ENCODE measurements around the gene TNS1. TPM values are rescaled to one million over a fixed set of nuclear protein-coding genes. Genes with fewer than 3 reads are reported as not detected.

The TNS1 gene
- total RNA-seq, 2 donors from 2014 or later, result 0.29 to 2.1 TPM

DNA sequence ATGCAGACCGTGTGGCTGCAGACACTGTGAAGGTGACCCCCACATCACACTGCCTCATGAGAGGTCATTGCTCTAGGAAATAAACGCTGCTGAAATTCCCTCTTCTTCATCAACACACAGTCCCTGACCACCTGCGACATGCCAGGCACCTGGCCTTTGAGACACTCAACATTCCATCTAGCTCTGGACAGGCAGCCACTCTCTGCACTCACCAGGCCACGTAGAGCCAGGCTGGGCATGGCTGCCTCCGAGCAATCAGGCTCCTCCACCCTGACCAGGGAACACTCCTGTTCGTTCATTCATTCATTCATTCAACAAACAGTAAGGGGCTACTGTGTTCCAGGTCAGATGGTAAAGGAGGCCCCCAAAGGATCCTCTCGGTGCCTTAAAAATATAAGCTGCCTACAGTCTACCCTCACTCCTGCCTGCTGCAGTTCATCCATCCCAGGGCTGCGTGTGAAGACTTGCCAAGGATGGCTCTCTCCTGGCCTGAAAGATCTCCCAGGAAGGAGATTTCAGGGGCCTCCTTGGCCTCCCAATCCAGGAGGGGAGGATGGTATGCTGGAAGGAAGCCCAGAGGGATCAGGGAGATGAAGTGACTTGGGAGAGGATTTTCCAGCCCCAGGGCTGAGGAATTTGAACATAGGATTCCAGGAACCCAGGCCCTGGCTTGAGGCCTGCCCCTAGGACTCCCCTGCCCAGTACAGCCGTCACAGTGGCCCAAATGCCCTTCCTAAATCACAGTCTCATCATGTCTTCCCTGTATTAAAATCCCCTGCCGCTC is 66.7 kb downstream of the TNS1 start:
- Mint-ChIP-seq H3K9me3 (no peaks in the 10 kb centered on the region), H3K27me3 (peaks cover 26 to 30% of the 10 kb centered on the region in 2 donors), H3K27ac (no peak overlapping the region), H3K4me1 (ENCODE audit: low read depth in 2 of 2) (no peaks in the 10 kb centered on the region), H3K4me3 (no peak overlapping the region), H3K36me3 (no peaks in the 10 kb centered on the region)
- no peak for DNase-seq (ENCODE audit: low spot score)
- no peak for ATAC-seq

DNA sequence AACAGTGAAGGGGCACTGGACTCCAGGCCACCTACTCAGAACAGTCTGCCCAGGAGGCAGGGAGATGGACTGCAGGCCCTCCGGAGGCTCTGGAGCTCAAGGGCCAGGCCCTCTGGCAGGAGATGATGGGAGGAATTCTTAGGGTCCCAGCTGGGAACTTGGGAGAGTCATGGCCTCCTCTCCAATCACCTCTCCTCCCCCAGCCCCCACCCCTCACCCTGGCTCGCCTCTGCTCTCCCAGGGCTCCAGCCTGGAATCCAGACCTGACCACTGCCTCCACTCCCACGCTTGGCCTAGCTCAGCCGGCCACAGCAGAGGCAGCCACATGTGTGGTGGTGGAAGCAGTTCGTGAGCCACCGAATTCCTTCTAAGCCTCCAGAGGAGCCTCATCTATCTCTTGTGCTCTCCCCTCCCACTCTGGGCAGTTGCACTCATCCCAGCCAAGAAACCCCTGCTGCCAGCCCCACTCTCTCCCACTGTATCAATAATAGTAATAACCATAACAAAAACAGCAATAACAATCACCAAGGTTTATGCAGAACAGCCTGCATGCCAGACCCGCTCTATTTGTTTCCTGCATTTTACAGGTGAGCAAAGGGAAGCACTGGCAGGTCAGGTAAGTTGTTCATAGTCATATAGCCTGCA is 67.4 kb downstream of the TNS1 start:
- H3K9me3 Mint-ChIP-seq, result no peaks in the 10 kb centered on the region
- H3K27ac Mint-ChIP-seq, result no peak overlapping the region
- ATAC-seq (no peak), DNase-seq (ENCODE audit: low spot score) (no peak)
- no peaks in the 10 kb centered on the region for H3K36me3 Mint-ChIP-seq
- H3K27me3 Mint-ChIP-seq, result peaks cover 31 to 35% of the 10 kb centered on the region in 2 donors
- H3K4me1 Mint-ChIP-seq (ENCODE audit: low read depth in 2 of 2), result peaks cover 6 to 7% of the 10 kb centered on the region in 2 donors
- H3K4me3 Mint-ChIP-seq, result no peak overlapping the region

DNA sequence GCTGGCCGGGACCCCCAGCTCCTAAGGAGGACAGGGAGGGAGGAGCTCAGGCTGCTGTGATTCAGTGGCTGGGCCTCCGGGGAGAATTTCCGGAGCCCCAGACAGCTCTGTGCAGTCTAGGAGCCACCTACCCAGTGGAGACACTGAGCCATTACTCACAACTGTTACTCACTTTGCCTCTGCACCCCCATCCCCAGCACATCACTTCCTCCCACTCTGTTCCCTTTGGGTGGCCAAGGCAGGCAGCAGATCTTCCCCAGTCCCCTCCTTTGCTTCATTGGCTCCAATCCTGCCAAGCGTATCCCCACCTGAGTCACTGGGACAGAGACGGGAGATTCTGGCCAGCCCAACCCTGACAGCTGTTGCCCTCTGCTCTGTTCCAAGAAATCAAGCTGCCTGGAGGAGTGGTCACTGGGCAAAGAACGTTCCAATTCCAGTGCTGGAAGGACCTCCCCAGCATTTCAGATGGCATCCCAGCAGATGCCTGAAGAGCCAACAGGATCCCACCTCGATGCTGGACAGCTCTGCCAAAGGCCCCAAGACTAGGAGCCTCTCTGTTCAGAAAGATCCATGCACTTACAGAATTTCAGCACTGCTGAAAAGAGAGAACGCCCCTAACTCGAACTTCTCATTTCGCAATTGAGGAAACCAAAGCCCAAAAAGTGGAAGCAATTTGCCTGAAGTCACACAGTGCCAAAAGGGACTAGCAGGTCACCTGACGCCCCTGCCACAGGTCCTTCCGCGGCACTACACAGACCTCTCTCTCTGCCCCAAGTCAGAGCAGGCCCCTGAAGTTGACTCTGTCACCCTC is 68.3 kb downstream of the TNS1 start:
- H3K27me3 Mint-ChIP-seq, result peaks cover 38 to 42% of the 10 kb centered on the region in 2 donors
- no peaks in the 10 kb centered on the region for H3K36me3 Mint-ChIP-seq
- peaks cover 9 to 11% of the 10 kb centered on the region in 2 donors for H3K4me1 Mint-ChIP-seq (ENCODE audit: low read depth in 2 of 2)
- DNase-seq (ENCODE audit: low spot score) (no peak), ATAC-seq (no peak)
- no peak overlapping the region for H3K4me3 Mint-ChIP-seq
- no peak overlapping the region for H3K27ac Mint-ChIP-seq
- H3K9me3 Mint-ChIP-seq, result no peaks in the 10 kb centered on the region

DNA sequence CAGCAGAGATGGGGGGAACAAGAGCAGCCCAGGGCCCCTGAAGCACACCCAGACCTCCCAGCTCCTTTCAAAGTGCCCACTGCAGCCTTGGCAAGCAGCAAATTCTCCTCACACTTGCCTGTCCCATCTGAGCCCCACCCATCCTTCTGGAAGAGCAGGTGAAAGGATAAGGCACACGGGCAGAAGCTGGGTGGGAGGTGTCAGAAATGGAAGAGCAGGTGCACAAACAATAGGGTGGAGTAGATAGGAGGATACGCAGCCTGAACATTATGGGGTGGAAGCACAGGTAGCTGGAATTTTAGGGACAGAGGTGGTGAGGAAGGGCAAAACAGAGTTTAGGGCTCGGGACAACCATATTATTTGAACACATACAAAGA is 69.2 kb downstream of the TNS1 start:
- Mint-ChIP-seq H3K9me3 (no peaks in the 10 kb centered on the region), H3K27ac (no peak overlapping the region), H3K36me3 (no peaks in the 10 kb centered on the region), H3K4me3 (no peak overlapping the region), H3K4me1 (ENCODE audit: low read depth in 2 of 2) (peaks cover 9 to 11% of the 10 kb centered on the region in 2 donors), H3K27me3 (peaks cover 38 to 42% of the 10 kb centered on the region in 2 donors)
- ATAC-seq, result no peak
- no peak for DNase-seq (ENCODE audit: low spot score)

DNA sequence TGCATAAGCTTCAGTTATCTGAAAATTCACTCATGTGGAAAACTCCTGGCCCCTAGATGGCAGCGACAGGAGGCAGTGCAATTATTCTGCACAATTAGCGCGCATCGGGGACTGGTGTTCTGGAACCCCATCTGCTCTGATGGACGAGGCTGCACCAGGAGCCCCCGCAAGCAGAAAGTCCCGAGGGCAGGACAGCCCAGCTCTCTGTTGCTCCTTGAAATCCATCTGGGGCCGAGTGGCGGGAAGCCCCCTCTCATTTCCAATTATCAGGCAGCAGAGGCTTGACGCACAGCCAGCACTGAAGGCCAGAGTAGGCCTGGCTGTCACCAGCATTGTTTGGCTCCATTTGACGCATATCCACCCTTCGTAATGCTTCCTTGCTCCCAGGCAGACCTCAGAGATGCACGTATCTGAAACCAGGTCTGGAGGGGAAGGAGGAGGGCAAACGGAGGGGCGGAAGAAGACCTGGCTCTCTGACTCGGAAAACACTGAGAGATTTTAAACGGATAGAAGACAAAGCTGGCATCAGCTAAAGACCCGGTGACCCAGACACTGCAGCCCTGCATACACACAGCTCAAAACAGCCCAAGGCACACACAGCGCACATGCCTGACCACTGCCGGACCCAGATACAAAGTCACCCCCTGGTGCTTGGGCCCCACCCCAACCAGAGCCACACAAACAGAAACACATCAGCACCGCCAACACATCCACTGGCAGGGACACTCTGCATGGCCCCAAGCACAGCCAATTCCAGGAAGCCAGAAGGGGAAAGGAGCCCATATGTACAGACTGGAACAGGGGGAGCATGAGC is 69.8 kb downstream of the TNS1 start:
- Mint-ChIP-seq H3K36me3 (no peaks in the 10 kb centered on the region), H3K4me1 (ENCODE audit: low read depth in 2 of 2) (peaks cover 9 to 11% of the 10 kb centered on the region in 2 donors), H3K9me3 (no peaks in the 10 kb centered on the region), H3K27me3 (peaks cover 38 to 42% of the 10 kb centered on the region in 2 donors), H3K4me3 (no peak overlapping the region), H3K27ac (no peak overlapping the region)
- DNase-seq (ENCODE audit: low spot score), result no peak
- no peak for ATAC-seq

DNA sequence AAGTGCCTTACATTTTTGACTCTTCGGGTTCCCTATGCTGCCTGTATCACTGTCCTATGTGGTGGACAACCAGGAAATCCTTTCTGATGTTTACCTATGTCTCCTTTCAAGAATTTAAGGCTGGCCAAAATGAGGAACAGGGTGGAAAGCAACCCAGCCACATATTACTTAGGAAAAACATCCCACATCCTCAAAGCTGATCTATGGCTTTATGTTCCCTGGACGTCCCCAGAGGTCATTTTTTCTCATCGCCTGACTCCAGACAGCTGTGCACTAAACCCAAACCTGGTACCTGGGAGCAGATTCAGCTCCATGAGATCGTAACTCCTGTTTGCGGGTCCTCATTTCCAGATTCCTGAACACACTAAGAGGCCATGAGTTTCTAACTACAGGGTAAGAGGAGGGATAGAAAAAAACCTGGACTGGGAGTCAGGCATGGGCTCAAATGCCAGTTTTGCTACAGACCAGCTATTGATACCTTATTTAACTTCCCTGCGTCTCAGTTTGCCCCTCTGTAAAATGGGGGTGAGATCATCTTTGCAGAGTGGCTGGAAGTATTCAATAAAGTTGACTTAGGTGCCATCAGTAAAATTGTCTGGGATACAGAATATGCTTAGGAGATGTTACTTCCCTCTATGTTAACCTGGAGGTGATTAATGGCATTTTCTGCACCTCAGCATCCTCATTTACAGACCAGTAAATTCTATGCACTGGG is 70.8 kb downstream of the TNS1 start:
- Mint-ChIP-seq H3K36me3 (no peaks in the 10 kb centered on the region), H3K27ac (no peak overlapping the region)

DNA sequence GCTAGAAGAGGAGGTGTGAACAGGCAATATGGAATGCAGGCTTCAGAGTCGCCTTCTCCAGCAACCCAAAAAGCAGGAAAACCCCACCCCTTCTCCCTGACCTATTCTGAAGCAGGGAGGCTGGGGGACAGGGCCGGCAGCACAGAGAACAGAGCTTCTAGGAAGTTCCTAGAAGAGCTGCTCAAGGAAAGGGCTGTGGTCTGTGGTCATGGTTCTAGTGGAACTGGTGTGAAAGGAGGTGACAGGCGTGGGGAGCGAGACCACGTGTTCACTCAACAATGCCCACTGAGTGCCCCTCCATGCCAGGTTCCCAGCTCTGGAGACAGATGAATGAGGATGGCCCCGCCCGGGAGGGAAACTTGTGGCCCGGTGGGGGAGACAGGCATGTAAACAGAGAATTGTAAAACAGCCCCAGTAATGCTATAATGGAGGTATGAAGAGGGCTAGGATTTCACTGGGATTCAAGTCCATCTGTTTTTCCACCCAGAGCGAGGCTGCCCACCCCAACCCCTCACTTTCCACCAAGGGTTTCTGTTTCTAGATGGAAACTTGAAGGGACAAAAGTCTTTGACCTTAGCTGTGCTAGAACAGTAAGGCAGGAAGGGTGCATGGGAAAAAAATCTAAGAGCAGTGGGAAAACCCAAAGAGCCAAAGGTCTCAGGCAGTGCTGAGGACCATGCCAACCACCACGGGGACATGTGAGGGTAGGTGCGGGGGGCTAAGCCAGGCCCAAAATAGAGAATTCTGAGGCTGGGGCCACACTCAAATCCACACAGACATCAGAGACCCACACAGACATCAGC is 71.8 kb downstream of the TNS1 start:
- Mint-ChIP-seq H3K27ac (no peak overlapping the region), H3K9me3 (no peaks in the 10 kb centered on the region), H3K36me3 (no peaks in the 10 kb centered on the region), H3K4me3 (peak overlapping the region; percentile 28), H3K4me1 (ENCODE audit: low read depth in 2 of 2) (peaks cover 9 to 11% of the 10 kb centered on the region in 2 donors), H3K27me3 (peaks cover 40 to 49% of the 10 kb centered on the region in 2 donors)
- peak in 1 of 2 donors; percentile 29 for ATAC-seq
- DNase-seq (ENCODE audit: low spot score), result no peak

More for the DNA sequence above, 70.8 kb downstream of the TNS1 start:
- H3K27me3 Mint-ChIP-seq, result peaks cover 40 to 46% of the 10 kb centered on the region in 2 donors
- no peaks in the 10 kb centered on the region for H3K9me3 Mint-ChIP-seq
- ATAC-seq (no peak), DNase-seq (ENCODE audit: low spot score) (no peak)
- no peak overlapping the region for H3K4me3 Mint-ChIP-seq
- peaks cover 9 to 11% of the 10 kb centered on the region in 2 donors for H3K4me1 Mint-ChIP-seq (ENCODE audit: low read depth in 2 of 2)

DNA sequence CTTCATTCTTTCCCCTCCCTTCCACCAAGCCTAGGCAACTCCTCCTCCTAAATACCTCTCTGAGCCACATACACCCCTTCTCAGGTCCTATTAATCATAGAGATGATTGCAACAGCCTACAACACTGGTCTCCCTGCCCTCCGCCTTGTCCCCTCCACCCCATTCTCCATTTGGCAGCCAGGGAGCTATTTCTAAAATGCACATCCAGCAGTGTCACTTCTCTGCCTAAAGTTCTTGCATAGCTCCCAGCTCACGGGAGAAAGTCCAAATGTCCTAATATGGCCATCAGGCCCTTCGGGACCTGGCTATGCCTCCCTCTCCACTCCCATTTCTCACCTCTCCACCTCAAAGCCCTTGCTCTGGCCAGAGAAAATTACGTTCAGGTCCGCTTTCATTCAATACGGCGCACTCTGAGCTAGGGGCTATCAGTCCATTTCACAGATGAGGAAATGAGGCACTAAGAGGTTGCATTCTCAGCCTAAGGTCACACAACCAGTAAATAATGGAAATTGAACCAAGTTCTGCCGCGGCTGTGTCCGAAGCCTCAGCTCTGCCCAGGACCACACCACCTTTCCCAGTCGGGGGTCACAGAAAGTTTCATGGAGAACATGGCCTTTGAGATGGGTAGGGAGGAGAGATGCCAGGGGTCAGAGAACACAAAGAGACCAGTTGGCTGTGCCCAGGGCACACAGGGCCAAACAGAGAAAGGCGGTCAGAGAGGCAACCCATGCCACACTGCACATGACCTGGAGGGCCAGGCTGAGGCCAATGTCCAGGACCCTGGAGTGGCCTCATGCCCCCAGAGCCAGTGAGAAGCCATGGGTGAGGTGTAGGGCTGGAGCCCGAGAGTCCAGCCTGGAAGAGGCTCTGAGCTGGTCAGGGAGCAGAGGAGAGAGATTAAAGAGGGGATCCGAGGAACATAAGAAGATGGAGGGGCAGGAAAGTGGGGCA is 72.8 kb downstream of the TNS1 start:
- Mint-ChIP-seq H3K27ac (no peak overlapping the region), H3K9me3 (no peaks in the 10 kb centered on the region), H3K4me1 (ENCODE audit: low read depth in 2 of 2) (peaks cover 9 to 11% of the 10 kb centered on the region in 2 donors), H3K27me3 (peaks cover 35 to 49% of the 10 kb centered on the region in 2 donors), H3K4me3 (peak overlapping the region; percentile 28), H3K36me3 (no peaks in the 10 kb centered on the region)
- no peak for DNase-seq (ENCODE audit: low spot score)
- ATAC-seq, result no peak

DNA sequence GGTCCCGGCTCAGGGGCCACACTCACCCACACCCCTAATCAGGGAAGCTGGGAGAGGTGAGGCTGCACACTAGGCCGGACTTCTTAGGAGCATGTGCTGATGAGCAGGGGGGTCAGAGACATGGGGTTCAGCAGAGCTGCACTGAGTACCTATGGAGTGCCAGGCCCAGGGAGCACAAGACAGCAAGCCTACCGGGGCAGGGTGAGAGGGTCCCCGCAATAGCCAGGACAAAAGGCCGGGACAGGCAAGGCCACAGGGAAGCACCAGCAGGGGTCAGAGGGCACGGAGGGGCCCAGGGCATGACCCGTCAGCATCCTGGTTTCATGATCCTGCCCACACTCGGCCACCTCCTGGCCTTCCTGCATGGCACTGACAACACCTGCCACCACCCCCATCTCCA is 73.5 kb downstream of the TNS1 start:
- no peak for DNase-seq (ENCODE audit: low spot score)

DNA sequence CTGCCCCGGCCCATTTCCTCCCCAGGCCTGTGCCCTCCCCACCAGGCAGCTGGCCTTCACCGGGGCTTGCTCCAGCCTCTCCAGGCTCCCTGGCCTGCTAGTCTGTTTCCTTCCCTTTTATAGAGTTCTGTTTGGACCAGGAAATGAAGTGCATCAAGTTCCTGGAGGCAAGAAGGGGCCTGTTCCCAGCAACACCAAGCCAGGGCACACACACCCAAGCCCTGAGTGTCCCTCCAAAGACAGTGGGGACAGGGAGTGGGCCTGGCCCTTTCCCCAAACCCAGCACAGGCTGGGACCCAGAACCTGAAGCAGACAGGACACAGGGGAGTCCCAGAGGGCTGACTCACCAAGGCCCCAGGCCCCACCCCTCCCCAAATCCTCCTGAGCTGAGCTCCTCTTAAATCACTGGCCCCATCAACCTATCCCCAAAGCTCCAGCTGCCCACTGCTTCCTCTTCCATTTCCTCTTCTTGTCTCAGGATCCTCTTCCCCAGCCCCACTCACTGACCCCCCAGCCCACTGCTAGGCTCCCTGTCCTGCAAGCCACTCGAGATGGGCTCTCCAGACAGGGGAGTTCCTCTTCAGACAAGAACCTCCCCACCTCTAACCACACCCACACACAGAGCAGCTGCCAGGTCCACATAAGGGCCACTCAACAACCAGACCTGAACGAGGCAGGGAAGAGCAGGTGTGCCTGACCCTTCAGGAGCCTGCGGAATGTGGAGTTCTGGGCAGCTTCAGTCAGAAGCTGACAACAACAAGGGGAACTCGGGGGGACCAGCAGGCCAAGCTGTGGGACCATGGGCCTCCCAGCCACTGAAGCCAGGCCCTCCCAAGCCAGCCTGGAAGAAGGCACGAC is 74.2 kb downstream of the TNS1 start:
- ATAC-seq (no peak), DNase-seq (ENCODE audit: low spot score) (no peak)
- H3K27me3 Mint-ChIP-seq, result peaks cover 31 to 46% of the 10 kb centered on the region in 2 donors
- no peaks in the 10 kb centered on the region for H3K36me3 Mint-ChIP-seq
- H3K4me3 Mint-ChIP-seq, result no peak overlapping the region
- H3K4me1 Mint-ChIP-seq (ENCODE audit: low read depth in 2 of 2), result peaks cover 9 to 11% of the 10 kb centered on the region in 2 donors
- H3K9me3 Mint-ChIP-seq, result no peaks in the 10 kb centered on the region
- no peak overlapping the region for H3K27ac Mint-ChIP-seq

More for the DNA sequence above, 73.5 kb downstream of the TNS1 start:
- Mint-ChIP-seq H3K9me3 (no peaks in the 10 kb centered on the region), H3K27ac (no peak overlapping the region), H3K4me1 (ENCODE audit: low read depth in 2 of 2) (peaks cover 9 to 11% of the 10 kb centered on the region in 2 donors), H3K36me3 (no peaks in the 10 kb centered on the region), H3K4me3 (no peak overlapping the region), H3K27me3 (peaks cover 33 to 46% of the 10 kb centered on the region in 2 donors)
- no peak for ATAC-seq
